Germinal center (tissue), 1 donor: ENCODE data around the gene OGFR.

Experiments
- DNase-seq: peaks from one replicate; pipeline ENCODE4 v3.0.0; 2012; ENCODE audit warnings: mixed read lengths, low spot score

OGFR gene

DNA sequence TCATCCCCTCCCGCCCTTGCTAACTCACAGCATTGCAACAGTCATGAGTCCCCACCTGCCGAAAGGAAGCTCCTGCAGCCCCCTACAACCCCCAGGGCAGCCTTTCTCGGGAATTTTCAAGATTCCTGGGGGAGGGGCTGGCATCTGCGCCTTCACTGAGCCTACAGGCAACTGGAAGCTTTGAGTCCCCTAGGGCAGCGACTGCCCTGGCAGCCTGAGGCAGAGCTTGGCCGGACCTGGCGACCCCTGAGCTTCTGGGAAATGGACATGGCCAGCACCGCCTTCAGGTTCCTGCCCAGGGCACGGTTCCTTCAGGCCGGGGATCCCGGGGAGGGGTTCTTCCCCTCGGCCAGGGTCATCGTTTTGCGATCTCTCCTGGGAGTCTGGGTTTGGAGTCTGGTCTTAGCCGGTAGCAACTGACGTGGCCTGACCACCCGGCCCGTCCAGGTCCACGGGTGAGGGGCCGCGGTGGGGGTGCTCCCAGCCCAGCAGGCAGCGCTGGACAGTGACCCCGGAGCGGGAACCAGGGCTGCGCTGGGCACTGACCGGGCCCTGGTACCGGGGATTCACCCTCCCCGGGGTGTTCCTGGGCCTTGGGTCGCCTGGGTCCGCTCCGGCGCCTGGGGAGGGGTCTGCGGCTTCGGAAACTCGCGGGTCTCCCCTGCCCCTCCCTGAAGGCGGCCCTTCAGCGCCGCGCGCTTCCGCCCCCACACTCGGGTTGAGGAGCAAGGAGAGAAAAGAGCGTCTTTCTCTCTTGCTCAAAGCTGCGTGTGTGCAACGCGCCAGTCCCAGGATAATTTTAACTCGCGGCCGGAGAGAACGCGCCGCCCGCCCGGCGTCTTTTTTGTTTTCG is 11.6 kb downstream of the OGFR start:
- no peak for DNase-seq

DNA sequence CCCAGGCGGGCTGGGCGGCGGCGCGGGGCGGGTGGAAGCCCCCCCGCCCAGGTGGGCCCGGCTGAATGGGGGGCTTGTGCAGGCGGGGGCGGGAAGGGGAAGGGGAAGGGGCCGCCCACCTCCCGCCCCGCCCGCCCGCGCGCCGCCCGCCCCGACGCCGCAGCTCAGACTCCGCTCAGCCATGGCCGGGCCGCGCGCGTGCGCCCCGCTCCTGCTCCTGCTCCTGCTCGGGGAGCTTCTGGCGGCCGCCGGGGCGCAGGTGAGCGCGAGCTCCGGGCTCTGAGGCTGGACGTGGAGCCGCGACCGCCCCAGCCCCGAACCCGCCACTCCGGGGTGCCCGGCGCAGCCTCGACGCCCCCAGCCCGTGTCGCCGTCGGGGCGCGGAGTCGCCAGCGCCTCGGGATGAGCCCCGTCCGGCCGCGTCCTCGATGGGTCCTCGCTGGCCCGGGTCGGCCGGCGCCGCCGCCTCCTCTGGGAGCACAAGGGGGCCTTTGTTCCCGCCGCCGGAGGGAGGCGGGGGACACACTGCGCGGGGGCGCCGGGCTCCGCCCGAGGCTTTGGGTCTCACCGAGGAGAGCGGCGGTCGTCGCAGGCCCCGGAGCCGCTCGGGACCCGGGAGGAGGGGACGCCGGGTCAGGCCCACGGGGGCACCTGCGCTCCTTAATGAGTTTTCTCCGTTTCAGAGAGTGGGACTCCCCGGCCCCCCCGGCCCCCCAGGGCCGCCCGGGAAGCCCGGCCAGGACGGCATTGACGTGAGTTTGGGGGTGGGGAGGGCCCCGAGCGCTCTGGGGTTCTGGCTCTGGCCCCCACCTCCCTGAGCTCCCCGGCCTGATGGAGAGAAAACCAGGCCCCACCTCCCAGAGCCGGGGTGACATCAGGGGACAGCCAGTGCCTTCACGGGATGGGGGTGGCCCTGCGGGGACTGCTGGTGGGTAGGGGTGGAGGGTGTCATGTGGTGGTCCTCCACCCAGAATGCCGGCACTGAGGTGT is 12.5 kb downstream of the OGFR start, which contains the start of gene COL9A3:
COL9A3 (plus strand) TSS at position 167 of the 990 bp plus-strand sequence; CDS start at position 182, 15 bp downstream.
- no peak for DNase-seq

DNA sequence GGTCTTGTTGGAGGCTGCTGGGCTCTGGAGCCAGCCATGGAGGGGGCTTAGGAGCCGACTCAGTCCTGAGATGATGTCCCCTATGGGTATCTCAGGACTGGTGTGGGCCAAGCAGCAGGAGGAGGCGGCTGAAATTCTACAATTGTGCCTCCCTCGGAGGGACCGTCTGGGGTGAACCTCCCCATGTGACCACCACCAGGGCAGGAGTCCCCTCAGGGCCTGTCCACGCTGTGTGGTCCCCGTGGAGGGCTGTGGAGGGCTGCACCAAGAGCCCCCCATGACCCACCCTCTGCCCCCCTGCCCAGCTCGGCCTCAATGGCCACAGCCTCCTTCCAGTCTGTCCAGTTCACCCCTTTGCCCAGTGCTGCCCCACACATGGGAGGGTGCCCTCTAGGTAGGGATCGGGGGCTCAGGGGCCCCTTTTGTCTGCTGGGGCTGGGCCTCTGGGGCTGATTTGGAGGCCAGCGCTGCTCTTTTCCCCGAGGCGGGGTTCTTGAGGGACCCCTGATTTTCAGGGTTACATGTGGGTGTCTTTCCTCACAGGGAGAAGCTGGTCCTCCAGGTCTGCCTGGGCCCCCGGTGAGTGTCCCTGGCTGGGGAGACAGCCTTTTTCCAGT is 13.4 kb downstream of the OGFR start:
- DNase-seq: no peak

DNA sequence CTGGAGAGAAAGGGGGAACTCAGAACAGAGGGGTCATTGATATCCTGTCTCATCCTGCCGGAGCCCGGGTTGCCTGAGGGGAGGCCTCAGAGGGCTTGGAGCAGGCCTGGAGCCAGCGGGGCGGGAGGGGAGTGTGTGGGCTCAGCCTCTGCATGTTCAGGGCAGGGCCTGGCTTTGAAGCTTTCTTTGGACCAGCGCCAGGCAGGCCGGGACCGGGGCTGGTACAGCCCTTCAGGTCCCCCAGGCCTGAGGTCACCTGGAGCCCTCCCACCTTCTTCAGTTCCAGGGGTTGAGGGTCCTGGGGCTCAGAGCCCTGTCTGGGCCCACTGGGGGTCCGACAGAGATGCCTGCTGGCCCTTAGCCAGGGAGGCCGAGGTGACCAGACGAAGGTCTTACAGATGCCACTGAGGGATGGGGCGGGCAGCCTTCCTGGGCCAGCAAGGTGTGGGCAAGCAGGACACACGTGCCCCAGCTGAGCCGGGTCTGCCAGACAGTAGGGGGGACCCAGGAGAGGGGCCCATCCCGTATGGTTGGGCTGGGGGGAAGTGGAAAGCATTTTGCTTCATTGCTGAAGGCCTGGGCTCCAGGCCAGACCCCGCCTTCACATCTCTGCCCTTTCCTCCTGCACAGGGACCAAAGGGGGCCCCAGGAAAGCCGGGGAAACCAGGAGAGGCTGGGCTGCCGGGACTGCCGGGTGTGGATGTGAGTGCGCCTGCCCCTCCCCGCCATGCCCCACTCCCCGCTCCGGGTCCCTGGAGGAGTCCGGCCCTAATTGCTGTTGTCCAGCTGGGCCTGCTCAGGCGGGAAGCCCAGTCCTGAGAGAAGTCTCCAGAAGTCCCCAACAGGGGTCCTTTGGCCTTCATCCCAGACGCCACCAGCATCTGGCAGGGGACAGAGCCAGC is 14.2 kb downstream of the OGFR start:
- no peak for DNase-seq

DNA sequence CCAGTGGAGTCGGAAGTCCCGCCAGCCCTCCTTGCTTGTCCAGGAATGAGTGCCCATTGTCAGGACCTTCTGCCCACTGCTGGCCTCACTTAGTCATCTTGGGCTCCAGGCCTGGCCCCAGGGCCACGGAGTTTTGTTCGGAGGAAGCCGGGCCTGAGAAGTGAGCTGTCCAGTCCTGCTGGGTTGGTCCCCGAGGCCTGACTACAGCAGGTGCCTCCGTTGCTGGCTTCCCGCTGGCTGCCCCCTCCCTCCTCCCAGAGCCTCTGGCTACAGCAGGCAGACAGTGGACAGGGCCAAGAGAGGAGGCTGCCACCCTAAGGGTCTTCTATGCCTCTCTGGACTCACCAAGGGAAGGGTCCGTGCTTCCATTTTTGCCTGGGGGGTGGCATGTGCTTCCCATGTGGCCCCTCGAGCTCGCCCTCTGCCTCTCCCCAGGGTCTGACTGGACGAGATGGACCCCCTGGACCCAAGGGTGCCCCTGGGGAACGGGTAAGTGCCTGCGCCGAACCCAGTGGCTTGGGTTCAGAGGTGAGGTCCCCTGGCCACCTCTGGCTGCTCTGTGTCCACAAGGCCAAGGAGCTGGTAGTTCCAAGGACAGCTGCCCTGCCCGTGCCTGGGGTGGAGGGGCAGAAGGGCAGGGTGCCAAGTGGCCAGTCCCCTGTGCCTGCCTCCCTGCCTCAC is 15.0 kb downstream of the OGFR start:
- no peak for DNase-seq

DNA sequence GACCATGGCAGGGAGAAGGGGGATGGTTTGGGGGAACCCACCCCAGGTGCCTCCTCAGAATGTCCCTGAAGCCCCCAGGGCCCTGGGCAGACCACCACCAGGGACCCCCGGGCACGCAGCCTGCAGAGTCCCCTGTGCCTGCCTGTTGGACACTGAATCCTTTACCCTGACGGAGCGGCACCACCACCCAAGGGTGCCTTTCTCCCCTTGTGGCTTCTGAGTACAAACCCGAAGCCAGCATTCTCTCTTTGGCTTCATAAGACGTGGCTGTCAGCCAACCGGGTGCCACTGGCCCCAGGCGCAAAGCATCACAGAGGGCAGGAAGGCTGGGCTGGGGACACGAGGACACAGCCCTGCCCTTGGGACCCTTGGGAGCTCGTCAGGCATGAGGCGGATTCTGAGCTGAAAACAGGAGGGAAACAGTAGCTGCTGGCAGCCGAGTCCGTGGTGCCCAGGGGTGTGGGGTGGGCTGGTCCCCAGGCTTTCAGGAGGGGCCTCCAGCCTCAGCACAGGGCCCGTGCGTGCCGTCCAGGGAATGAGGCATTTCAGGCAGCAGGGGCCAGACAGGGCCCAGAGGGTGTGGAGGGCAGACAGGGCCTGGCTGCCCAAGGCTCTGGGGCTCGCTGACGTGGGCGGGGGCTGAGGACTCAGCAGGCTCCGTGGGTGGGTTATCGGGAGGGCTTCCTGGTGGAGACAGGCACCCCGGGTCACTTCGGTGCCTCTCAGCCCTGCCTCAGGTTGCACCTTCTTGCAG is 15.8 kb downstream of the OGFR start:
- DNase-seq: no peak

DNA sequence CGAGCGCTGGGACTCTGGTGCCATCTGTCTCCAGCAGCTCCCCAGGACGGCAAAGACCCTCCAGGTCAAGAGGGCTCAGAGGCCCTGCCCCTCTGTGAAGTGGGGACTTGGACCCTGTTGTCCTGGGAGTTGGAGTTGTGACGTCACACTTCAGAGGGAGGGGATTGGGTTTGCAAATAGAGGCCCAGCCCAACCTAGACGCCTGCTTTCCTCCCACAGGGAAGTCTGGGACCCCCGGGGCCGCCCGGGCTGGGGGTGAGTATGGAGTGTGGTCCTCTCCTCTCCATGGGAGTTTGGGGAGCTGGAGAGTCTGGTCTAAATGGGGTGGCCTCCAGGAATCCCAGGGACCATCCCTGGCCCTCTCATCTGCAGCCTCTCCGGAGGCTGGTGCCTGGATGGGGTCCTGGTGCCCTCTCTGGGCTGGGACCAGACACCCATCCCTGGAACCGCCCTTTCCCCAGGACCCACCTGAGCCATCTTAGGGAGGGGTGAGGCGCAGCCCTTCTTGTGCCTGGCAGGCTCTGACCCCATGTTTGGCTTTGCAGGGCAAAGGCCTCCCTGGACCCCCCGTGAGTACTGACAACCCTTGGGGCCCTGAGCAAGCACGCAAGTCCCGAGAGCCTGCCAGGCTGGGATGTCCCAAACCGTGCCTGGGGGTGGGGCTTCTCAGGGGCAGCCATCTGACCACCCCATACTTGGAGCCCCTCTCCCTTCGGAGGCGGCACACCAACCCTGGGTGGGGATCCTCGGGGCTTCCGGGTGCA is 16.5 kb downstream of the OGFR start:
- DNase-seq: no peak

DNA sequence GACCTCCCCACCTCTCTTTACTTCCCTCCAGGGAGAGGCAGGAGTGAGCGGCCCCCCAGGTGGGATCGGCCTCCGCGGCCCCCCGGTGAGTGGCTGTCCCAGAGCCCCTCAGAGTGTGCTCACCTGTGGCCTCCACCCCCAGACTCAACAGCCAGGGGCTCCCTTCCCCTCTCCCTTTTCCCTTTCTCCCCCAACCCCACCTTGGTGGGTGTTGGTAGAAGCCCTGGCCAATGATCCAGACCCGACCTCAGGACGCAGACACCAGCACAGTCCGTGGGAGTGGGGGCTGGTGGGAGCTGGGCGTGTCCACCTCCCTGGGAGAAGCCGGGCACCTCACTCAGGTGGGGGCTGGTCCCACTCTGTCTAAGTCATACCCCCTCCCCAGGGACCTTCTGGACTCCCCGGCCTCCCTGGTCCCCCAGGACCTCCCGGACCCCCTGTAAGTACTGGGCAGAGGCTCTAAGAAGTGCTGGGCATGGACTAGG is 17.1 kb downstream of the OGFR start:
- DNase-seq: no peak

DNA sequence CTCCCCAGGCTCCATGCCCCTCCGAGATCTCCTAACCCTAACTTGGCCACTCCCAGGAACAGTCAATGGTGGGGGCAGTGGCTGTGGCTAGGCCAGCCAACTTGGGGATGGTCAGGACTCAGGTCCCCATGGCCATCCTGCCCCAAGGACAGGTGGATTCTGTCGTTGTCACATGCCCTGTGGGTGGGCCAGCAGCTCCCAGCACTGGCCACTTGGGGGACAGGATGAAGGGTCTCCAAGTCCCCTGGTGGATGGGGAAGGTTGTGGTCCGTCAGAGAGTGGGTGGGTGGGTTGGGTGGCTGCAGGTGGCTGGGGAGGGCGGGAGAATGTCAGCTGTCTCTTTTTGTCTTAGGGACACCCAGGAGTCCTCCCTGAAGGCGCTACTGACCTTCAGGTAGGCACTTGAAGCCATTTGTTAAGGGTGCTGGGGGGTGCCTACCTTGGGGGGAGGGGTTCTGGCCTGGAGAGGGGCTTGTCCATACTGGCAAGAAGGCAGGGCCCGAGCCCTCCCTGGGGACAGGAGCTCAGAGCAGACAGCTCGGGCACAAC is 17.7 kb downstream of the OGFR start:
- no peak for DNase-seq

DNA sequence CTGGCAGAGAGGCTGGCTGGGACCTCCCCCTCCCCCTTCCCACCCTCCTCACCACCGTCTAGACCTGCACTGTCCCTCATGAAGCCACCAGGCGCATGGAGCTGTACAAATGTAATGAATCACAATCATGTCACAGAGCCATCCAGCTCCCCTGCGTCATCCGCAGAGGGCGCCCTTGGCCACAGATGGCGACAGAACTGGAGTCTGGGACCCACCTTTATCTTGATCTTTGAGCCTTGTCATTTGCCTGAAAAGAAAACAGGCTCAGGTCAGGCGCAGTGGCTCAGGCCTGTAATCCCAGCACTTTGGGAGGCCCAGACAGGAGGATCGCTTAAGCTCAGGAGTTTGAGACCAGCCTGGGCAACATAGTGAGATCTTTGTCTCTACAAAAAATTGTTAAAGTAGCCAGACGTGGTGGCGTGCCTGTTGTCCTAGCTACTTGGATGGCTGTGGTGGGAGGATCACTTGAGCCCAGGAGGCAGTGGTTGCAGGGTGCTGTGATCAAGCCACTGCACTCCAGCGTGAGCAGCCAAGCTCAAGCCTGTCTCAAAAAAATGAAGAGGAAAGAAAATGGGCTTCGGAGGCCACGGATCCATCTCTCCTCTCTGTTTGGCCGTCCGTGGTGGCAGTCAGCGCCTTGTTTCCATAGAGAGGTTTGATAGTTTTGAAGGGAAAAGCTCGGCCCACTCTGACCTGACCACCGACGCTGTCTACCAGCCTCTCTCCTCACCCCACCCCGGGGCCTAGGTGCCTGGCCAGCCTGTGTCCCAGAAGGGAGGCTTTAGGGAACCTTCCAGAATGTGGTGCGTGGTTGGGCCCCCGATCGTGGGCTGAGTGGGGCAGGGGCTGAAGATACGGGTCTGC is 18.4 kb downstream of the OGFR start:
- peak; percentile 76 for DNase-seq

DNA sequence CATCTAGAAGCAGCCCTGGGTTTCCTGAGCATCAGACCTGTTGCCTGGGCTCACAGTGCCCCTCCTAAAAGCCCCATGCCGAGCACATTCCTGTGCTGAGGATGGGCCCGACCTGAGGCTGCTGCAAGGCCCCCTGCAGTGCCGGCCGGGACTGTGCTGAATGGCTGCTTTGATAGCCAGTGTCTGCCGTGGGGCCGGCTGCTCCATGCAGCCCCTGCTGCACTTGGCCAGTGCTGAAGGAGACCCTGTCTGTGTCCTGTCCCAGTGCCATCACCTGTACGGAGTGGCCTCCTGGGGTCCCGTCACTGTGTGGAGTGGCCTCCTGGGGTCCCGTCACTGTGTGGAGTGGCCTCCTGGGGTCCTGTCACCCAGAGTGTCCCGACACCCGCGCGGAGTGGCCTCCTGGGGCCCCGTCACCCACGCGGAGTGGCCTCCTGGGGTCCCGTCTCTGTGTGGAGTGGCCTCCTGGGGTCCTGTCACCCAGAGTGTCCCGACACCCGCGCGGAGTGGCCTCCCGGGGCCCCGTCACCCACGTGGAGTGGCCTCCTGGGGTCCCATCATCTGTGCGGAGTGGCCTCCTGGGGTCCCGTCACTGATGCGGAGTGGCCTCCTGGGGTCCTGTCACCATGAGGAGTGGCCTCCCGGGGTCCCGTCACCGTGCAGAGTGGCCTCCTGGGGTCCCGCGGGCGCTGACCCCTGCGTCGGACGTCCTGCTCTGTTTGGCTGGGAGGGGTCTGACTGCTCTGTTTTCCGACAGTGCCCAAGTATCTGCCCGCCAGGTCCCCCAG is 19.2 kb downstream of the OGFR start:
- no peak for DNase-seq

DNA sequence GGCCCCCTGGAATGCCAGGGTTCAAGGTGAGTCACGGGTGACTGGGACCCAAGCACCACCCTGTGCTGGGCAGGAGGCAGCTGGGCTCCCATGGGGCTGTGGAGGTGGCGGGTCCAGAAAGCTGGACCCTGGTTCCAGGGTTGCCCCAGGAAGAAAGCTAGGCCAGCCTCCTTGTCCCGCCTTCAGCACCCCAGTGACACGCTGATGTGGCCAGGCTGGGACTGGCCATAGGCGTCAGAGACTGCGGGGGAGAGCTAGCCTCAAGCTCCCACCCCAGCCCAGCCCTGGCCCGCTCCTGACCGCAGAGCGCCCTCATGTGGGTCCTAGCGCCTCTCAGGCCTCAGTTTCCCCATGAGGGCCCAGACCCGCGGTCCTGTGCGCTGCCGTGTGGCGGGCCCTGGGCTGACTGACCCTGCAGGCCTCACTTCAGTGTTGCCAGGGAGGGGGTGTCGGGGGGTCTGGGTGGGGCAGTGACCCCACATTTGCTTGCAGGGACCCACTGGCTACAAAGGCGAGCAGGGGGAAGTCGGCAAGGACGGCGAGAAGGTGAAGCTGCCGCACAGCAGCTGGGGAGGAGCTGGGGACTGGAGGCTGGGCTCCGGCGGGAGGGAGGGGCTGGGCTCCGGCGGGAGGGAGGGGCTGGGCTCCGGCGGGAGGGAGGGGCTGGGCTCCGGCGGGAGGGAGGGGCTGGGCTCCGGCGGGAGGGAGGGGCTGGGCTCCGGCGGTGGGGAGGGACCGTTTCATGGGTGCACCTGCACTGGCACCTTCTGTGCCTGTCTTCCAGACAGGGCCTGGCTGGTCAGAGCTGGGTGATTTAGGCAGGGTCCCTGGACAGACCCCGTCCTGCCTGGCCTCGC is 20.1 kb downstream of the OGFR start:
- peak; percentile 77 for DNase-seq

DNA sequence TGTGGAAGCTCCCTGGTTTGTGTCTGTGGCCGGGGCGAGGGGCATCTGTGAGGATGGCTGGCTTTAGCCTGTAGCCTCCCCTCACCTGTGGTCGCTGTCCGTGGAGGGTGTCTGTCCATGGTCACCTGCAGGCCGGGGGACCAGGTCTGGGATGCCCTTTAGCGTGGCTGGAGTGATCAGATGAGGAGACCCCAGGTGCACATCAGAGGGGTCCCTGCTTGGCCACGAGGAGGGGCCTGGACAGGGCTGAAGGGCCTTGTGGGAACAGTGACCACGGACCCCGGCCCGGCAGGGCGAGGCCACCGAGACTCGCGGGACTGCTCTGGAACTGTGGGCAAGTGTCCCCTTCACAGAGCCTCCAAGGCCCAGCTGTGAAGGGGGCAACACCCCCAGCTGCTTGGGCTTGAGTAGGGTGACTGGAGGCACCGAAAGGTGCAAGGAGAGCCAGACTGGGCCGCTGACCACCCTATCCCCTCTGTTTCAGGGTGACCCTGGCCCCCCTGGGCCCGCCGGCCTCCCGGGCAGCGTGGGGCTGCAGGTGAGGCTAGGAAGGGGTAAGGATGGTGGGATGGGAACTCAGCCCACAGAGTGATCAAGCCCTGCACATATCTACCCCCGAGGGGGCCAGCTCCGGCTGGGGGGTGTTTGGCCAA is 20.8 kb downstream of the OGFR start:
- DNase-seq: no peak

DNA sequence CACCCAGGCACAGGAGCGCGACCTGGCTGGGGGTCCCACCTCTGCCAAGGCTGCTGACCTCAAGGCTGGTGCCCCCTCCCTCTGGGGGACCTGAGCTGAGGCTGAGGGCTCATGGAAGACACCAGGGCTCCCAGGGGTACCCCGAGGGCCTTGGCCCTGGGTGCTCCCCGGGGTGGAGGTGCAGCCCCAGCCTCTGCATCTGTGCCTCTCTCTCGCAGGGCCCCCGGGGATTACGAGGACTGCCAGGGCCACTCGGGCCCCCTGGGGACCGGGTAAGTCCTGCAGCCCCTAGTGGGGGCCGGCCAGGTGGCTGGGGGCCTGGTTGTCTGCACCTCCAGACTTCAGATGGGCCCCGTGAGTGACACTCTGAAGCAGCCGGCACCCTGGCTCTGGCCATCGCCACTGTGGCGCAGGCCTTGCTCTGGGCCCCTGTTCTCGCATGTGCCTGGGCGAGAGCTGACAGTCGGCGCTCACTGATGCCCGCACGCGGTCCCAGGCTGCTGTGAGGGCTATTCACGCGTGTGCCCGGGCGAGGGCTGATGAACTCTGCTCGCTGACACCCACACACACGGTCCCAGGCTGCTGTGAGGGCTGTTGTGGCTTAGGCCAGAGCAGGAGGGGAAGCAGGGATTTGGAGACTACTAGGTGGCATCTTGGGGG is 21.5 kb downstream of the OGFR start:
- DNase-seq: peak; percentile 47
